ENCODE results near the gene CLCN3.

CLCN3 gene

GRCh38 chr4:169658975-169659715 lies 38.8 kb downstream of the CLCN3 start:
- no peaks in the 10 kb centered on the region for H3K27me3 ChIP-seq (replicated peaks; ENCODE audit: insufficient read depth, low read length)
- H3K79me2 ChIP-seq (ENCODE audit: low read length) = peaks cover 23% of the 10 kb centered on the region
- peaks cover 4% of the 10 kb centered on the region; the same call in 1 of the 2 replicates for H4K20me1 ChIP-seq (ENCODE audit: insufficient read depth, low read length)
- no peaks in the 10 kb centered on the region for H3K9me2 ChIP-seq (replicated peaks; ENCODE audit: insufficient read depth, low read length)
- no peaks in the 10 kb centered on the region for H3K4me1 ChIP-seq (ENCODE audit: low read length)
- H3K4me2 ChIP-seq (ENCODE audit: low read depth, low read length) = no peak overlapping the region
- TF ChIP-seq, protein P1, sequence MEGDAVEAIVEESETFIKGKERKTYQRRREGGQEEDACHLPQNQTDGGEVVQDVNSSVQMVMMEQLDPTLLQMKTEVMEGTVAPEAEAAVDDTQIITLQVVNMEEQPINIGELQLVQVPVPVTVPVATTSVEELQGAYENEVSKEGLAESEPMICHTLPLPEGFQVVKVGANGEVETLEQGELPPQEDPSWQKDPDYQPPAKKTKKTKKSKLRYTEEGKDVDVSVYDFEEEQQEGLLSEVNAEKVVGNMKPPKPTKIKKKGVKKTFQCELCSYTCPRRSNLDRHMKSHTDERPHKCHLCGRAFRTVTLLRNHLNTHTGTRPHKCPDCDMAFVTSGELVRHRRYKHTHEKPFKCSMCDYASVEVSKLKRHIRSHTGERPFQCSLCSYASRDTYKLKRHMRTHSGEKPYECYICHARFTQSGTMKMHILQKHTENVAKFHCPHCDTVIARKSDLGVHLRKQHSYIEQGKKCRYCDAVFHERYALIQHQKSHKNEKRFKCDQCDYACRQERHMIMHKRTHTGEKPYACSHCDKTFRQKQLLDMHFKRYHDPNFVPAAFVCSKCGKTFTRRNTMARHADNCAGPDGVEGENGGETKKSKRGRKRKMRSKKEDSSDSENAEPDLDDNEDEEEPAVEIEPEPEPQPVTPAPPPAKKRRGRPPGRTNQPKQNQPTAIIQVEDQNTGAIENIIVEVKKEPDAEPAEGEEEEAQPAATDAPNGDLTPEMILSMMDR (IDR thresholded peaks at IDR 0.05; ENCODE audit: low read length) = no peak
- no peak for TF ChIP-seq EZH2 (optimal IDR thresholded peaks at IDR 0.05; ENCODE audit: low read depth, low read length)
- TF ChIP-seq EZH2phosphoT487 (IDR thresholded peaks at IDR 0.05; ENCODE audit: low read length) = no peak
- H3K9me3 ChIP-seq (replicated peaks; ENCODE audit: insufficient read depth, low read length) = no peaks in the 10 kb centered on the region
- H3K36me3 ChIP-seq (replicated peaks; ENCODE audit: insufficient read depth, low read length) = no peaks in the 10 kb centered on the region
- no peak overlapping the region for H3K27ac ChIP-seq (ENCODE audit: low read length)
- no peak for DNase-seq
- no peak overlapping the region for H3K9ac ChIP-seq (ENCODE audit: low read length)
- no peak overlapping the region for H3K4me3 ChIP-seq (ENCODE audit: low read length)
- no peak overlapping the region for H2AFZ ChIP-seq (ENCODE audit: low read length)
- no peaks in the 10 kb centered on the region for H3F3A ChIP-seq (ENCODE audit: insufficient read depth, low read length)

DNA sequence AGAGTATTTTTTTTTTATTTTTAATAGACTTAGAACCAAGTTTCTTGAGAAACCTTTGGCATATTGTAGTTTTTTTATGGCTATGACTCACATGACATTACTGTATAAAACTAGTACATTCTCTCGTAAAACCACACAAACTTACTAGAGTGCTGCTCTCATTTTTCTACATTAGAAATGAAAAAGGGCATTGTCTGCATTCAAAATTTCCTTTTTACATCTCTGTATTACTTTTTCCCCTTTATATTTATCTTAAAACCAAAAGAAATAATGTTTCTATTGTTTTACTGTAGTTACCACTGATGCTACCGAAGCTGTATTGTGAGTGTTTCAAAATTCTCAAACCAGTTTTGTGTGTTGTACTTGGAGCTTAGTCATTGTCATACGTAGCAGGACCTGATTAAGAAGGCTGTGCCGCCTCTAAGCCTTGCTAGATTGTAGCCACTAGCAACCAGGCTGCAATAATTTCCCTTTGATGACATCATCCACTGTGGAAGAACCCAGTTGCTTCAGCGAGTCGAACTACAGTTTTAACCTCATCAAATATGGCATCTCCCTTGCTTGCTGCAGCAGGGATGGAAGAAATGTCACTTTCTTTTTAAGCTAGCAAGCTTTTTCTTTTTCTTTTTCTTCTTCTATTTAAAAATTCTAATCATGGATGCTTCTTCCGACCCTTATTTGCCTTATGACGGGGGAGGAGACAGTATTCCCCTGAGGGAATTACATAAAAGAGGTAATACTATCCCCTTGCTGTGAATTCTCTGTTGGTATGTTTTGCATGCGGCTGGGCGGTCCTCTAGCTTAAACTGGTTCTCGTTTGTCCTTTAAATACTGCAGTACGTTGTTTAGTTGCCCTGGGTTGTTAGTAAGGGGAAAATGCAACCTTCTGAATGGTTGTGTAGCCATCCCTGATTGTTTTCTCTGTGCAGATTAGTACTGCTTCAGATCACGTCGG lies 39.6 kb downstream of the CLCN3 start:
- Histone ChIP-seq H3K9me3 (replicated peaks; ENCODE audit: insufficient read depth, low read length) (no peaks in the 10 kb centered on the region), H3K9me2 (replicated peaks; ENCODE audit: insufficient read depth, low read length) (no peaks in the 10 kb centered on the region), H3K4me2 (ENCODE audit: low read depth, low read length) (no peak overlapping the region), H3K9ac (ENCODE audit: low read length) (no peak overlapping the region), H3K36me3 (replicated peaks; ENCODE audit: insufficient read depth, low read length) (no peaks in the 10 kb centered on the region), H3F3A (ENCODE audit: insufficient read depth, low read length) (no peaks in the 10 kb centered on the region), H3K4me1 (ENCODE audit: low read length) (no peaks in the 10 kb centered on the region), H3K27ac (ENCODE audit: low read length) (no peak overlapping the region), H3K4me3 (ENCODE audit: low read length) (no peak overlapping the region), H3K27me3 (replicated peaks; ENCODE audit: insufficient read depth, low read length) (no peaks in the 10 kb centered on the region), H2AFZ (ENCODE audit: low read length) (no peak overlapping the region), H3K79me2 (ENCODE audit: low read length) (peaks cover 23% of the 10 kb centered on the region), H4K20me1 (ENCODE audit: insufficient read depth, low read length) (peaks cover 4% of the 10 kb centered on the region; the same call in 1 of the 2 replicates)
- no peak for DNase-seq
- TF ChIP-seq EZH2phosphoT487 (IDR thresholded peaks at IDR 0.05; ENCODE audit: low read length) (no peak), EZH2 (optimal IDR thresholded peaks at IDR 0.05; ENCODE audit: low read depth, low read length) (no peak)
- TF ChIP-seq, protein P1 (IDR thresholded peaks at IDR 0.05; ENCODE audit: low read length) = no peak

GRCh38 chr4:169660929-169661328 lies 40.6 kb downstream of the CLCN3 start:
- DNase-seq = no peak
- Histone ChIP-seq H3K9me2 (replicated peaks; ENCODE audit: insufficient read depth, low read length) (no peaks in the 10 kb centered on the region), H3K27me3 (replicated peaks; ENCODE audit: insufficient read depth, low read length) (no peaks in the 10 kb centered on the region), H3K4me3 (ENCODE audit: low read length) (no peak overlapping the region), H3K4me2 (ENCODE audit: low read depth, low read length) (no peak overlapping the region), H3K79me2 (ENCODE audit: low read length) (peaks cover 17% of the 10 kb centered on the region), H3F3A (ENCODE audit: insufficient read depth, low read length) (no peaks in the 10 kb centered on the region), H3K27ac (ENCODE audit: low read length) (no peak overlapping the region), H4K20me1 (ENCODE audit: insufficient read depth, low read length) (peaks cover 4% of the 10 kb centered on the region; the same call in 1 of the 2 replicates), H3K9ac (ENCODE audit: low read length) (no peak overlapping the region), H2AFZ (ENCODE audit: low read length) (no peak overlapping the region), H3K9me3 (replicated peaks; ENCODE audit: insufficient read depth, low read length) (no peaks in the 10 kb centered on the region), H3K36me3 (replicated peaks; ENCODE audit: insufficient read depth, low read length) (no peaks in the 10 kb centered on the region), H3K4me1 (ENCODE audit: low read length) (no peaks in the 10 kb centered on the region)
- TF ChIP-seq EZH2phosphoT487 (IDR thresholded peaks at IDR 0.05; ENCODE audit: low read length) (no peak), EZH2 (optimal IDR thresholded peaks at IDR 0.05; ENCODE audit: low read depth, low read length) (no peak)
- TF ChIP-seq, protein P1 (IDR thresholded peaks at IDR 0.05; ENCODE audit: low read length) = no peak
